IMR-90 (cell line): ENCODE results near the gene SLC6A17. TPM values are rescaled to one million over a fixed set of nuclear protein-coding genes. Genes with fewer than 3 reads are reported as not detected.

Experiments
- ATAC-seq: fragments of 200-7000 bp; cut with Tn5 transposase; 2 replicates; pipeline ENCODE4 v1.9.1; 2020; ENCODE audit warnings: low read depth, mild to moderate bottlenecking, moderate library complexity
- BruUV-seq: library from RNA; stranded (reverse); fragments of 400-500 nt; replicated peaks from 2 replicates; lab custom pipeline; 2021; lab: Mats Ljungman, UMichigan
- CTCF ChIA-PET: fragments of 300-600 bp; formaldehyde crosslinking; extraction: SDS; loops from one replicate; lab custom pipeline; 2021; ENCODE audit warnings: antibody characterized with exemption; lab: Yijun Ruan, JAX
- POLR2A ChIA-PET: fragments of 300-600 bp; sonication (Branson Sonifier 250); formaldehyde crosslinking; loops from one replicate; lab custom pipeline; 2022; ENCODE audit warnings: antibody characterized with exemption; ENCODE audit not compliant: unreplicated experiment; lab: Charles Lee
- DNase-seq: peaks from one replicate; pipeline ENCODE4 v3.0.0; 2013
- H2AFZ ChIP-seq: replicated peaks from 2 replicates; pipeline ENCODE3; 2013; ENCODE audit warnings: low read length, mild to moderate bottlenecking; ENCODE audit not compliant: poor library complexity
- H2AK5ac ChIP-seq: 2 replicates; pipeline ENCODE4 v1.6.1; 2013; ENCODE audit warnings: low read depth, low read length, inconsistent platforms
- H2AK9ac ChIP-seq: replicated peaks from 2 replicates; pipeline ENCODE3; 2013; ENCODE audit warnings: mild to moderate bottlenecking, low read depth, low read length, moderate library complexity; ENCODE audit not compliant: poor library complexity
- H2BK120ac ChIP-seq: 2 replicates; pipeline ENCODE4 v1.6.1; 2013; ENCODE audit warnings: low read depth, low read length, inconsistent platforms
- H2BK15ac ChIP-seq: 3 replicates; pipeline ENCODE4 v1.6.1; 2013; ENCODE audit warnings: low read depth, low read length, inconsistent platforms
- H2BK20ac ChIP-seq: 2 replicates; pipeline ENCODE4 v1.6.1; 2013; ENCODE audit warnings: low read depth, mild to moderate bottlenecking, inconsistent platforms, low read length, moderate library complexity
- H2BK5ac ChIP-seq: 2 replicates; pipeline ENCODE4 v1.6.1; 2013; ENCODE audit warnings: mild to moderate bottlenecking, low read depth, low read length, inconsistent platforms; ENCODE audit not compliant: poor library complexity, severe bottlenecking
- H3K14ac ChIP-seq: replicated peaks from 2 replicates; pipeline ENCODE4 v1.6.1; 2013; ENCODE audit warnings: low read depth, low read length, inconsistent platforms
- H3K18ac ChIP-seq: 2 replicates; pipeline ENCODE4 v1.6.1; 2013; ENCODE audit warnings: low read depth, low read length, control low read depth
- H3K23ac ChIP-seq: 2 replicates; pipeline ENCODE4 v1.6.1; 2013; ENCODE audit warnings: low read depth, low read length, inconsistent platforms
- H3K27ac ChIP-seq: 2 replicates; pipeline ENCODE4 v1.5.1; 2013; ENCODE audit warnings: mild to moderate bottlenecking, control low read depth, low read length; ENCODE audit not compliant: insufficient read depth
- H3K27me3 ChIP-seq: 2 replicates; pipeline ENCODE4 v1.6.1; 2013; ENCODE audit warnings: low read length; ENCODE audit not compliant: control insufficient read depth, insufficient read depth
- H3K36me3 ChIP-seq: 2 replicates; pipeline ENCODE4 v1.6.1; 2013; ENCODE audit warnings: low read length, mixed read lengths; ENCODE audit not compliant: control insufficient read depth, insufficient read depth
- H3K4ac ChIP-seq: 2 replicates; pipeline ENCODE4 v1.6.1; 2013; ENCODE audit warnings: low read depth, low read length, inconsistent platforms
- H3K4me1 ChIP-seq: 2 replicates; pipeline ENCODE4 v1.6.1; 2013; ENCODE audit warnings: low read length, mixed read lengths; ENCODE audit not compliant: control insufficient read depth, insufficient read depth
- H3K4me2 ChIP-seq: 2 replicates; pipeline ENCODE4 v1.6.1; 2013; ENCODE audit warnings: low read depth, mild to moderate bottlenecking, control low read depth, low read length, moderate library complexity
- H3K4me3 ChIP-seq: 2 replicates; pipeline ENCODE4 v1.5.1; 2013; ENCODE audit warnings: low read depth, mild to moderate bottlenecking, control low read depth, low read length, moderate library complexity; ENCODE audit not compliant: insufficient read depth
- H3K56ac ChIP-seq: 2 replicates; pipeline ENCODE4 v1.6.1; 2013; ENCODE audit warnings: low read length, inconsistent platforms; ENCODE audit not compliant: insufficient read depth; ENCODE audit errors: extremely low read depth
- H3K79me1 ChIP-seq, 2 experiments: 2 replicates each; pipeline ENCODE4 v1.6.1; 2013; ENCODE audit warnings: low read length in 2 of 2, inconsistent platforms in 1 of 2, low read depth in 1 of 2
- H3K9ac ChIP-seq: 2 replicates; pipeline ENCODE4 v1.6.1; 2013; ENCODE audit warnings: low read depth, low read length, control low read depth
- H3K9me1 ChIP-seq: 2 replicates; pipeline ENCODE4 v1.6.1; 2013; ENCODE audit warnings: low read length, inconsistent platforms; ENCODE audit not compliant: insufficient read depth
- H3K9me3 ChIP-seq: 2 replicates; pipeline ENCODE4 v1.6.1; 2013; ENCODE audit warnings: low read length; ENCODE audit not compliant: control insufficient read depth, insufficient read depth
- H4K20me1 ChIP-seq: 2 replicates; pipeline ENCODE4 v1.6.1; 2013; ENCODE audit warnings: low read length, inconsistent platforms; ENCODE audit not compliant: insufficient read depth
- H4K5ac ChIP-seq: 2 replicates; pipeline ENCODE4 v1.6.1; 2013; ENCODE audit warnings: mild to moderate bottlenecking, low read depth, low read length, control low read depth
- H4K8ac ChIP-seq, 2 experiments: 2 replicates each; pipeline ENCODE4 v1.6.1; 2013; ENCODE audit warnings: low read depth in 2 of 2, low read length in 2 of 2, control low read depth in 1 of 2, inconsistent platforms in 1 of 2
- H4K91ac ChIP-seq: 2 replicates; pipeline ENCODE4 v1.6.1; 2013; ENCODE audit warnings: low read depth, low read length, inconsistent platforms; ENCODE audit not compliant: insufficient read depth
- BHLHE40 ChIP-seq: fragments of 150-350 bp; IDR thresholded peaks from 2 replicates; pipeline ENCODE4 v1.6.1; 2016; ENCODE audit warnings: mild to moderate bottlenecking, low read depth, low read length
- CEBPB ChIP-seq: IDR thresholded peaks from 2 replicates; pipeline ENCODE4 v1.6.1; 2012; ENCODE audit warnings: low read depth, low read length, improper control_type of control experiment
- CHD1 ChIP-seq: IDR thresholded peaks from 2 replicates; pipeline ENCODE4 v1.6.1; 2012; ENCODE audit warnings: low read depth, low read length, improper control_type of control experiment
- FOS ChIP-seq: fragments of 150-350 bp; IDR thresholded peaks from 2 replicates; pipeline ENCODE4 v1.6.1; 2016; ENCODE audit warnings: low read depth, low read length
- MAFK ChIP-seq: IDR thresholded peaks from 2 replicates; pipeline ENCODE4 v1.6.1; 2012; ENCODE audit warnings: low read depth, low read length, improper control_type of control experiment
- MAZ ChIP-seq: IDR thresholded peaks from 2 replicates; pipeline ENCODE4 v1.6.1; 2012; ENCODE audit warnings: low read depth, mild to moderate bottlenecking, low read length, improper control_type of control experiment, moderate library complexity, borderline replicate concordance
- MXI1 ChIP-seq: IDR thresholded peaks from 2 replicates; pipeline ENCODE4 v1.6.1; 2012; ENCODE audit warnings: low read depth, mild to moderate bottlenecking, low read length, moderate library complexity, borderline replicate concordance
- NFE2L2 ChIP-seq: fragments of 150-350 bp; IDR thresholded peaks from 2 replicates; pipeline ENCODE4 v1.6.1; 2016; ENCODE audit warnings: low read depth, mild to moderate bottlenecking, low read length
- POLR2A ChIP-seq: IDR thresholded peaks from 2 replicates; pipeline ENCODE4 v1.6.1; 2012; ENCODE audit warnings: mild to moderate bottlenecking, low read depth, low read length
- RAD21 ChIP-seq: IDR thresholded peaks from 2 replicates; pipeline ENCODE4 v1.6.1; 2012; ENCODE audit warnings: low read length, improper control_type of control experiment
- RCOR1 ChIP-seq: IDR thresholded peaks from 2 replicates; pipeline ENCODE4 v1.6.1; 2012; ENCODE audit warnings: mild to moderate bottlenecking, low read length, improper control_type of control experiment; ENCODE audit not compliant: insufficient replicate concordance
- RFX5 ChIP-seq: IDR thresholded peaks from 2 replicates; pipeline ENCODE4 v1.8.0; 2012; ENCODE audit warnings: low read depth, mild to moderate bottlenecking, low read length, moderate library complexity
- SMC3 ChIP-seq: fragments of 150-350 bp; IDR thresholded peaks from 2 replicates; pipeline ENCODE4 v1.6.1; 2016; ENCODE audit warnings: low read depth, mild to moderate bottlenecking, antibody characterized with exemption, low read length, moderate library complexity
- USF2 ChIP-seq: fragments of 150-350 bp; IDR thresholded peaks from 2 replicates; pipeline ENCODE4 v1.6.1; 2017; ENCODE audit warnings: mild to moderate bottlenecking, antibody characterized with exemption, low read length, low read depth
- WGBS, 2 experiments: methylation state at CpG; one replicate each; pipeline versions ENCODE4 v1.1.5 to v1.1.7; 2013; ENCODE audit warnings: missing lambda C conversion rate in 2 of 2; ENCODE audit not compliant: insufficient read length in 1 of 2; ENCODE audit errors: extremely low coverage in 2 of 2; 5-methylcytosine and 5-hydroxymethylcytosine counted together
- dilution Hi-C: fragments of 300-500 bp; cut with HindIII; formaldehyde crosslinking; loops from one replicate; pipeline ENCODE4 v1.14.3; 2018; ENCODE audit warnings: low sequenced_read_pairs; ENCODE audit not compliant: unreplicated experiment
- in situ Hi-C: fragments of 300-500 bp; cut with MboI; formaldehyde crosslinking; loops from 3 replicates; pipeline ENCODE4 v1.14.3; 2019; ENCODE audit warnings: low sequenced_read_pairs, inconsistent platforms, mixed read lengths
- intact Hi-C: fragments of 100-400 bp; cut with micrococcal nuclease; formaldehyde crosslinking; loops from 2 replicates; pipeline ENCODE4 v1.10.0; 2022
- polyA plus RNA-seq, 3 experiments: library from polyadenylated mRNA; depleted of rRNA; stranded (reverse); fragments of >200 nt; gene quantifications; 2 replicates each; pipeline ENCODE4 v1.2.3, GENCODE V29; 2012; ENCODE audit warnings: low replicate concordance in 1 of 3
- total RNA-seq: library from RNA; depleted of rRNA; stranded (reverse); fragments of >200 nt; gene quantifications from 2 replicates; pipeline ENCODE4 v1.2.3, GENCODE V29; 2012
- TF ChIP-seq, protein P1 (sequence below): conservative IDR thresholded peaks from 2 replicates; pipeline ENCODE4 v1.5.1; 2012; ENCODE audit warnings: mild to moderate bottlenecking, low read depth, low read length, improper control_type of control experiment
- TF ChIP-seq, protein P2 (sequence below): fragments of 150-350 bp; IDR thresholded peaks from 2 replicates; pipeline ENCODE4 v1.6.1; 2016; ENCODE audit warnings: low read depth, mild to moderate bottlenecking, low read length, moderate library complexity, borderline replicate concordance

SLC6A17 gene
- total and polyA plus RNA-seq, 2 of the 4 experiments (the other 2 are of a cell fraction) = 0.54 to 0.82 TPM

- DNase-seq (no peak), ATAC-seq (no peak)
- Histone ChIP-seq H3K36me3 (no peaks in the 10 kb centered on the region), H3K27me3 (peaks cover 17% of the 10 kb centered on the region), H3K4me2 (no peak overlapping the region), H2BK5ac (no peak overlapping the region), H3K4me1 (no peaks in the 10 kb centered on the region), H3K56ac (no peak overlapping the region), H4K20me1 (no peaks in the 10 kb centered on the region; the same call in 1 of the 2 replicates), H2BK15ac (no peak overlapping the region), H3K9ac (no peak overlapping the region), H3K27ac (no peak overlapping the region), H3K4me3 (no peak overlapping the region), H2AK9ac (no peak overlapping the region), H4K8ac (no peak overlapping the region), H2AFZ (no peak overlapping the region), H3K18ac (no peak overlapping the region), H2BK120ac (no peak overlapping the region), H2AK5ac (no peak overlapping the region), H2BK20ac (no peak overlapping the region), H3K79me1 (no peaks in the 10 kb centered on the region), H3K9me3 (no peaks in the 10 kb centered on the region), H3K14ac (no peak overlapping the region), H4K91ac (no peak overlapping the region), H3K4ac (no peak overlapping the region), H3K9me1 (no peaks in the 10 kb centered on the region), H3K23ac (no peak overlapping the region), H4K5ac (no peak overlapping the region)
- TF ChIP-seq RFX5 (no peak), MXI1 (no peak), SMC3 (no peak), FOS (no peak), POLR2A (no peak), RAD21 (no peak), RCOR1 (no peak), MAZ (no peak), NFE2L2 (no peak), USF2 (no peak), CHD1 (no peak), CEBPB (no peak), MAFK (no peak), BHLHE40 (no peak)
- TF ChIP-seq, protein P1, sequence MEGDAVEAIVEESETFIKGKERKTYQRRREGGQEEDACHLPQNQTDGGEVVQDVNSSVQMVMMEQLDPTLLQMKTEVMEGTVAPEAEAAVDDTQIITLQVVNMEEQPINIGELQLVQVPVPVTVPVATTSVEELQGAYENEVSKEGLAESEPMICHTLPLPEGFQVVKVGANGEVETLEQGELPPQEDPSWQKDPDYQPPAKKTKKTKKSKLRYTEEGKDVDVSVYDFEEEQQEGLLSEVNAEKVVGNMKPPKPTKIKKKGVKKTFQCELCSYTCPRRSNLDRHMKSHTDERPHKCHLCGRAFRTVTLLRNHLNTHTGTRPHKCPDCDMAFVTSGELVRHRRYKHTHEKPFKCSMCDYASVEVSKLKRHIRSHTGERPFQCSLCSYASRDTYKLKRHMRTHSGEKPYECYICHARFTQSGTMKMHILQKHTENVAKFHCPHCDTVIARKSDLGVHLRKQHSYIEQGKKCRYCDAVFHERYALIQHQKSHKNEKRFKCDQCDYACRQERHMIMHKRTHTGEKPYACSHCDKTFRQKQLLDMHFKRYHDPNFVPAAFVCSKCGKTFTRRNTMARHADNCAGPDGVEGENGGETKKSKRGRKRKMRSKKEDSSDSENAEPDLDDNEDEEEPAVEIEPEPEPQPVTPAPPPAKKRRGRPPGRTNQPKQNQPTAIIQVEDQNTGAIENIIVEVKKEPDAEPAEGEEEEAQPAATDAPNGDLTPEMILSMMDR = no peak
- TF ChIP-seq, protein P2, sequence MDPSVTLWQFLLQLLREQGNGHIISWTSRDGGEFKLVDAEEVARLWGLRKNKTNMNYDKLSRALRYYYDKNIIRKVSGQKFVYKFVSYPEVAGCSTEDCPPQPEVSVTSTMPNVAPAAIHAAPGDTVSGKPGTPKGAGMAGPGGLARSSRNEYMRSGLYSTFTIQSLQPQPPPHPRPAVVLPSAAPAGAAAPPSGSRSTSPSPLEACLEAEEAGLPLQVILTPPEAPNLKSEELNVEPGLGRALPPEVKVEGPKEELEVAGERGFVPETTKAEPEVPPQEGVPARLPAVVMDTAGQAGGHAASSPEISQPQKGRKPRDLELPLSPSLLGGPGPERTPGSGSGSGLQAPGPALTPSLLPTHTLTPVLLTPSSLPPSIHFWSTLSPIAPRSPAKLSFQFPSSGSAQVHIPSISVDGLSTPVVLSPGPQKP = no peak
- ChIA-PET CTCF (interaction anchor here (1.3 to 4.7 kb wide), 6 partner anchors 10 to 290 kb away, joined by 5 to 68 read pairs (median 30); no protein-coding TSS in a partner anchor), POLR2A (no interaction called here)
- no TSS peak for BruUV-seq
- dilution Hi-C loops (no loop called here), intact Hi-C loops (no loop called here), in situ Hi-C loops (loop anchor here (10.0 kb wide), 1 partner anchor 208 kb away; no protein-coding TSS in a partner anchor)
- WGBS, 2 experiments = 79% methylated on average over 9 of the region's 11 CpGs; no CpG with 5 or more reads in 1 of the 2 experiments
These were observed 56.1 kb downstream of the SLC6A17 start for GRCh38 chr1:110206261-110206920.
